Measurements from ENCODE around the gene OSBPL1A. TPM values are rescaled to one million over a fixed set of nuclear protein-coding genes. Genes with fewer than 3 reads are reported as not detected.

OSBPL1A gene
- total RNA-seq, 4 donors from 2014 or later, result 67.6 to 208 (median 87.3) TPM

GRCh38 chr18:24173997-24174396 is 223.6 kb downstream of the OSBPL1A start:
- TF ChIP-seq, protein P1, sequence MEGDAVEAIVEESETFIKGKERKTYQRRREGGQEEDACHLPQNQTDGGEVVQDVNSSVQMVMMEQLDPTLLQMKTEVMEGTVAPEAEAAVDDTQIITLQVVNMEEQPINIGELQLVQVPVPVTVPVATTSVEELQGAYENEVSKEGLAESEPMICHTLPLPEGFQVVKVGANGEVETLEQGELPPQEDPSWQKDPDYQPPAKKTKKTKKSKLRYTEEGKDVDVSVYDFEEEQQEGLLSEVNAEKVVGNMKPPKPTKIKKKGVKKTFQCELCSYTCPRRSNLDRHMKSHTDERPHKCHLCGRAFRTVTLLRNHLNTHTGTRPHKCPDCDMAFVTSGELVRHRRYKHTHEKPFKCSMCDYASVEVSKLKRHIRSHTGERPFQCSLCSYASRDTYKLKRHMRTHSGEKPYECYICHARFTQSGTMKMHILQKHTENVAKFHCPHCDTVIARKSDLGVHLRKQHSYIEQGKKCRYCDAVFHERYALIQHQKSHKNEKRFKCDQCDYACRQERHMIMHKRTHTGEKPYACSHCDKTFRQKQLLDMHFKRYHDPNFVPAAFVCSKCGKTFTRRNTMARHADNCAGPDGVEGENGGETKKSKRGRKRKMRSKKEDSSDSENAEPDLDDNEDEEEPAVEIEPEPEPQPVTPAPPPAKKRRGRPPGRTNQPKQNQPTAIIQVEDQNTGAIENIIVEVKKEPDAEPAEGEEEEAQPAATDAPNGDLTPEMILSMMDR (IDR thresholded peaks at IDR 0.05; ENCODE audit: low read depth), result no peak

DNA sequence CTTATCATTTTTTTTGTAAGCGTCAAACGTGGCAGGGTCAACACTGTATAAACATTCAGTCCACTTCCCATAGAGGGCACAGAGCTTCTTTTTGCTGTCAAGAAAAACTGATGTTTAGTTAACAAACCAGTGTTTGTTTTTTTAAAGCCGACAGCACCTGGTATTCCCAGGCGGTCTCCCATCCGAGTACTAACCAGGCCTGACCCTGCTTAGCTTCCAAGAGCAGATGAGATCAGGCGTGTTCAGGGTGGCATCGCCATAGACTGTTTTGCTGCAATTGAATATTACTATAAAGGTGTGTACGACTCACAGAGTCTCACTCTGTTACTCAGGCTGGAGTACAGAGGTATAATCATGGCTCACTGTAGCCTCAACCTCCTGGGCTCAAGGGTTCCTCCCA is 227.3 kb downstream of the OSBPL1A start:
- TF ChIP-seq, protein P1 (IDR thresholded peaks at IDR 0.05; ENCODE audit: low read depth), result no peak

DNA sequence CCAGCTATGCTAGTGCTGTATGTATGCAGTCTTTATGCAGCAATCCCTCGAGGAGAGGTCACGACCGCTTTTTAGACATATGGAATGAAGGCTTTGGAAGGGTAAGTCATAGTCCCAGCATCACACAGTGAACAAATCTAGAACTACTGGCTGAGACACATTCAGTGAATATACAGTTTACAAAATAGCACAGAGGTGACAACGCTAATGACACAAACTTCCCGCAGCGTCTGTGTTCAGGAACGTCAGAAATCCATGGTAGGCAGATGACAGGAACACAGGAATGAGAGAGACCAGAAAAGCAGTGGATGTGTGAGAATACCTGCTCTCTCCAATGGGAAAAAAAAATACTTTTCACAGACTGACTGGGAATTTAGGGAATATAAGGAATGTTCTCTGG is 229.1 kb downstream of the OSBPL1A start:
- TF ChIP-seq, protein P1 (IDR thresholded peaks at IDR 0.05; ENCODE audit: low read depth), result no peak

DNA sequence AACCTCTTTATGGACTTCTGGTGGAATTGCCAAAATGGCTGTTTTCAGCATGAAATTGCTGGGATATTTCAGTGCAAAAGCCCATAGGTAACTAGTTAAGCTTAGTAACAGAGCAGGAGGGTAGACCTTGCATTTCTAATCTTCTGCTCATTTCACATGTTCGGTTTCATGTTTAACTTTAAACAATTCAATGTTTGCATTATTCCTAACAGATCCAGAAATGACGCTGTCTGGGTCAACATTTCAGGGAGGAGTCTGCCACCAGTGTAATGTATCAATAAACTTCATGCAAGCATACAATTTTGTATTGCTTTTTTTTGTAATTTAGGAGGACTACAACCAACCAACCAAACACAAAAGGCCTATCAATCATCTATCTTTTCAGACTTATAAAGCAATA is 236.3 kb downstream of the OSBPL1A start:
- TF ChIP-seq, protein P1 (IDR thresholded peaks at IDR 0.05; ENCODE audit: low read depth), result no peak

DNA sequence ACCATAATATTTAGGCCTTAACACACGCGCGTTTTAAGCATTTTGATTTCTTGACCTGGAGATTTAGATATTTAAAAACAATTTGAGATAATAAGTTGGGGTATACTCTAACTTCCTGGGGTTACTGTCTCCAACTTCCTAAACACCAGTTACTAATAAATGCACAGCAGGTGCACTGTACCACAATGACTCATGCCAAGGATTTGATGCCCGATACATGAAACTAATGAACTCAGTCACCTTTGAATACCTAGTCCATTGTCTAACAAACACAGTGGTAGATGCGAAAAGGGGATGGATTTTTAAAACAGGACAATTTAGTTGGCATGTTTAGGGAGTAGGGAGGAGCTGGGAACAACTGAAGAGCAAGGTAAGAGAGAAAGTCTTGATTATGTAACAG is 237.5 kb downstream of the OSBPL1A start:
- TF ChIP-seq, protein P1 (IDR thresholded peaks at IDR 0.05; ENCODE audit: low read depth), result no peak

GRCh38 chr18:24157855-24158254 is 239.8 kb downstream of the OSBPL1A start:
- TF ChIP-seq, protein P1 (IDR thresholded peaks at IDR 0.05; ENCODE audit: low read depth), result no peak

DNA sequence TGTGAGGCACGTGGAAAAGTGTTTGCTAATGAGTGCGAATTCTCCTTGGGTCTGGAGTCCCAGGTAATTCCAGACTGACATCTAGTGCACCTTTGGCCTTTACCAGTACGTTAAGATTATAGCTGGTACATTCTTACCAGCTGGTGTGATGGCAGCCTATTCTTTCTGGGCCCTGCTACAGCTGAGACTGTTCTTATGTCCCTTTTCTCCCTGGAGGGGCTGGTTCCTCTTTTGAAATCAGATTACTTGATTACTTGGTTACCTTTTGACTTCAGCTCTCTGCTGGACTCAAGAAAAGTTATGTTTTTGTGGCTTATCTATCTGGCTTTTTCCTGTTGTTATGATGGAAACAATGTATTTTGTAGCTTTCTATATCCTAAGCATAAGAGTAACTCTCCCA is 244.2 kb downstream of the OSBPL1A start:
- TF ChIP-seq, protein P1 (IDR thresholded peaks at IDR 0.05; ENCODE audit: low read depth), result no peak

All from subcutaneous adipose tissue (tissue), 4 donors.